Fibroblast of pulmonary artery (primary cell): ENCODE results near the gene CFAP251.
"Not testable (repeated sequence)": the region's sequence is repeated elsewhere in the genome, so short reads cannot be mapped to it uniquely, and the experiment has no call there.

ENCODE experiments used
- DNase-seq: peaks from one replicate; pipeline ENCODE4 v3.0.0-alpha.2; 2010; ENCODE audit warnings: low read depth
- H3K4me3 ChIP-seq: replicated peaks from 2 replicates; pipeline ENCODE4 v1.5.1; 2011; ENCODE audit warnings: low read depth, mild to moderate bottlenecking, control low read depth, low read length, moderate library complexity
- TF ChIP-seq, protein P1 (sequence below): IDR thresholded peaks from 2 replicates; pipeline ENCODE4 v1.5.1; 2011; ENCODE audit warnings: mild to moderate bottlenecking, control low read depth, low read length, inconsistent platforms; ENCODE audit errors: missing control alignments

The CFAP251 gene, protein sequence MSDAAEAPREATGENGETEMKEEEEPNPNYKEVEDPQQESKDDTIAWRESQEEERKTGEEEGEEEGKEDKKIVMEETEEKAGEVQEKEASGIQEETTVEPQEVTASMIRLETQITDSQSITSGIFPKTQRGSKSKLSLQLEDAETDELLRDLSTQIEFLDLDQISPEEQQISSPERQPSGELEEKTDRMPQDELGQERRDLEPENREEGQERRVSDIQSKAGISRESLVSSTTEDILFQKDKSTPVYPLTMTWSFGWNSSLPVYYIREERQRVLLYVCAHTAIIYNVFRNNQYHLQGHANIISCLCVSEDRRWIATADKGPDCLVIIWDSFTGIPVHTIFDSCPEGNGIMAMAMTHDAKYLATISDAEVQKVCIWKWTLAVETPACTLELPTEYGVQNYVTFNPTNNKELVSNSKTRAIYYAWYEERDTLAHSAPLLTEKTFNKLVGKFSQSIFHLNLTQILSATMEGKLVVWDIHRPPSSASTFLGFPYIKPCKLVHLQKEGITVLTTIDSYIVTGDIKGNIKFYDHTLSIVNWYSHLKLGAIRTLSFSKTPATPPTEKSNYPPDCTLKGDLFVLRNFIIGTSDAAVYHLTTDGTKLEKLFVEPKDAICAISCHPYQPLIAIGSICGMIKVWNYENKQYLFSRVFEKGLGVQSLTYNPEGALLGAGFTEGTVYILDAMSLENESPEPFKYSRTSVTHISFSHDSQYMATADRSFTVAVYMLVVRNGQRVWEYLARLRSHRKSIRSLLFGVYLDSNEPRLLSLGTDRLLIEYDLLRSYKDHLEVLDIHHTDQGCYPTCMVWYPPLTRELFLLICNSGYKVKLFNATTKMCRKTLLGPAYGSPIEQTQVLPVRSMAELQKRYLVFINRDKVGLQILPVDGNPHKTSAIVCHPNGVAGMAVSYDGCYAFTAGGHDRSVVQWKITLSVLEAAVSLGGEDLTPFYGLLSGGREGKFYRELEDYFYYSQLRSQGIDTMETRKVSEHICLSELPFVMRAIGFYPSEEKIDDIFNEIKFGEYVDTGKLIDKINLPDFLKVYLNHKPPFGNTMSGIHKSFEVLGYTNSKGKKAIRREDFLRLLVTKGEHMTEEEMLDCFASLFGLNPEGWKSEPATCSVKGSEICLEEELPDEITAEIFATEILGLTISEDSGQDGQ

GRCh38 chr12:121917950-121918678 is at the start of gene CFAP251:
TSS of gene CFAP251 (plus strand) at chr12:121918592. CDS start at chr12:121921306, 2,714 bp downstream.
- DNase-seq = peak; percentile 63
- TF ChIP-seq, protein P1, sequence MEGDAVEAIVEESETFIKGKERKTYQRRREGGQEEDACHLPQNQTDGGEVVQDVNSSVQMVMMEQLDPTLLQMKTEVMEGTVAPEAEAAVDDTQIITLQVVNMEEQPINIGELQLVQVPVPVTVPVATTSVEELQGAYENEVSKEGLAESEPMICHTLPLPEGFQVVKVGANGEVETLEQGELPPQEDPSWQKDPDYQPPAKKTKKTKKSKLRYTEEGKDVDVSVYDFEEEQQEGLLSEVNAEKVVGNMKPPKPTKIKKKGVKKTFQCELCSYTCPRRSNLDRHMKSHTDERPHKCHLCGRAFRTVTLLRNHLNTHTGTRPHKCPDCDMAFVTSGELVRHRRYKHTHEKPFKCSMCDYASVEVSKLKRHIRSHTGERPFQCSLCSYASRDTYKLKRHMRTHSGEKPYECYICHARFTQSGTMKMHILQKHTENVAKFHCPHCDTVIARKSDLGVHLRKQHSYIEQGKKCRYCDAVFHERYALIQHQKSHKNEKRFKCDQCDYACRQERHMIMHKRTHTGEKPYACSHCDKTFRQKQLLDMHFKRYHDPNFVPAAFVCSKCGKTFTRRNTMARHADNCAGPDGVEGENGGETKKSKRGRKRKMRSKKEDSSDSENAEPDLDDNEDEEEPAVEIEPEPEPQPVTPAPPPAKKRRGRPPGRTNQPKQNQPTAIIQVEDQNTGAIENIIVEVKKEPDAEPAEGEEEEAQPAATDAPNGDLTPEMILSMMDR = peak; percentile 35
- H3K4me3 ChIP-seq = no peak within 1 kb of the TSS

DNA sequence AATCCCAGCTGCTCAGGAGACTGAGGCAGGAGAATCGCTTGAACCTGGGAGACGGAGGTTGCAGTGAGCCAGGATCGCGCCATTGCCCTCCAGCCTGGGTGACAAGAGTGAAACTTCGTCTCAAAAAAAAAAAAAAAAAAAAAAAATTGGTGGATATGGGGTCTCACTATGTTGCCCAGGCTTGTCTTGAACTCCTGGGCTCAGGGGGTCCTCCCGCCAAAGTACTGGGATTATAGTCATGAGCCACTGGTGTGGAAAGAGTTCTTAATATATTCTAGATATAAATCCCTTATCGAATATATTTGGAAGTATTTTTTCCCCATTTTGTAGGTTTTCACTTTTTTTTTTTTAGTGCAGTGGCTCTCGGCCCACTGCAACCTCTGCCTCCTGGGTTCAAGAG is 49.2 kb upstream of the CFAP251 start:
- DNase-seq, H3K4me3 ChIP-seq: not testable (repeated sequence)

DNA sequence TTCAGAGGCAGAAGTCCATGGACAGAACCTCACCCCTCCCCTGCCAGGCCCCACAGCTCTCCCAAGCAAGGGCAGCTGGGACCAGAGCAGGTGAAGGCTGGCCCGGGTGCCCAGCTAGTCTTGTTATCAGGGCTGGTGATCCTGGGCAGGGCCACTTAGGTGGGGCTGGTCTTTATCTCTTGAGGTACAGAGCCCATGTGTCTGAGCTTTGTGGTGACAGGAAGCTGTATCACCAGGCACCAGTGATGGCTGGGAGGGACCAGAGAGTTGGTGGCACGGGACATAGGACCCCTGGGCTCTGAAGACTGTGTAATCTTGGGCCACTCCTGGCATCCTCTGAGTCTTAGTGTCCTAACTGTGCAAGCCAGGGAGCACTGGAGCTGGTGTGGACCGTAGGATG is 46.9 kb upstream of the CFAP251 start:
- TF ChIP-seq, protein P1 = no peak
- DNase-seq = no peak
- no peak overlapping the region for H3K4me3 ChIP-seq

- peak; percentile 94 for DNase-seq
- no peak overlapping the region for H3K4me3 ChIP-seq
- TF ChIP-seq, protein P1 = no peak
These were observed 45.7 kb upstream of the CFAP251 start for GRCh38 chr12:121872546-121873215.

DNA sequence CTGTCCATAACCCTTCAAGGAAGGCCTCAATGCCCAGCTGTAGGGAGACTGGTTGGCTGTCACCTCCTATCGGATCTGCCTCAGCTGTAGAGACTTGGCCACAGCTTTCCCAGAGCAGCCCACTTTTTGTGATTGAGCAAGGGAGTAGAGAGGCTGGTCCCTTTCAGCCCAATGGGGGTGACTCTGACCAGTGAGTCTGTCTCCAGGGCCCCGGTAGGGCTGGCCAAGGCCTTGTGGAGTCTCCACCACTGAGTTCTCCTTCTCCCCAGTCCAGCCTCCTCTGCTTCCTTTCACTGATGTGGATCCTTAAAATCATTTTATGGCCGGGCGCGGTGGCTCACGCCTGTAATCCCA is 45.2 kb upstream of the CFAP251 start:
- no peak overlapping the region for H3K4me3 ChIP-seq
- peak; percentile 46 for DNase-seq
- TF ChIP-seq, protein P1 = no peak

GRCh38 chr12:121874071-121874470 is 44.3 kb upstream of the CFAP251 start:
- TF ChIP-seq, protein P1 = no peak
- no peak for DNase-seq
- H3K4me3 ChIP-seq = no peak overlapping the region
